WTC11 (cell line): Measurements from ENCODE around the gene GLI2. TPM values are rescaled to one million over a fixed set of nuclear protein-coding genes. Genes with fewer than 3 reads are reported as not detected.

Experiments used
- ATAC-seq: fragments of 200-7000 bp; cut with Tn5 transposase; 2 replicates; pipeline ENCODE4 v1.10.0; 2021; ENCODE audit warnings: mild to moderate bottlenecking, moderate library complexity
- CTCF ChIA-PET: fragments of 300-600 bp; sonication (Branson Sonifier 250); formaldehyde crosslinking; loops from one replicate; lab custom pipeline; 2021; ENCODE audit warnings: antibody characterized with exemption; lab: Charles Lee
- POLR2A ChIA-PET: fragments of 350-600 bp; sonication (Branson Sonifier 250); formaldehyde crosslinking; loops from one replicate; lab custom pipeline; 2021; ENCODE audit warnings: antibody characterized with exemption; lab: Charles Lee
- DNase-seq: peaks from one replicate; pipeline ENCODE4 v3.0.0; 2021; ENCODE audit warnings: low spot score
- H3K27ac Mint-ChIP-seq: 2 replicates; pipeline ENCODE4 v1.8.0; 2021; ENCODE audit warnings: mixed read lengths
- H3K27me3 Mint-ChIP-seq: 2 replicates; pipeline ENCODE4 v1.8.0; 2021; ENCODE audit warnings: low read depth, mild to moderate bottlenecking, moderate library complexity, mixed read lengths
- H3K36me3 Mint-ChIP-seq: 2 replicates; pipeline ENCODE4 v1.8.0; 2021; ENCODE audit warnings: mixed read lengths
- H3K4me1 Mint-ChIP-seq: 2 replicates; pipeline ENCODE4 v1.8.0; 2022; ENCODE audit warnings: mixed read lengths
- H3K4me3 Mint-ChIP-seq: 2 replicates; pipeline ENCODE4 v1.8.0; 2021; ENCODE audit warnings: mild to moderate bottlenecking, moderate library complexity, mixed read lengths
- H3K9me3 Mint-ChIP-seq: 2 replicates; pipeline ENCODE4 v1.8.0; 2021; ENCODE audit warnings: mixed read lengths
- ATF1 ChIP-seq: sonication (generic); formaldehyde crosslinking; IDR thresholded peaks from 2 replicates; pipeline ENCODE4 v1.8.1; 2023; ENCODE audit warnings: mild to moderate bottlenecking, moderate library complexity, missing genetic modification reagents
- ATF2 ChIP-seq: sonication (generic); formaldehyde crosslinking; IDR thresholded peaks from 2 replicates; pipeline ENCODE4 v1.8.1; 2022; ENCODE audit warnings: low read depth, missing genetic modification reagents, borderline replicate concordance
- CDX4 ChIP-seq: fragments of 250-450 bp; sonication (Bioruptor Pico); IDR thresholded peaks from 2 replicates; pipeline ENCODE4 v1.9.0; 2021; ENCODE audit warnings: moderate library complexity, mild to moderate bottlenecking, inconsistent platforms, borderline replicate concordance
- ERG ChIP-seq: fragments of 250-450 bp; sonication (Bioruptor Pico); IDR thresholded peaks from 2 replicates; pipeline ENCODE4 v1.8.0; 2021; ENCODE audit warnings: mild to moderate bottlenecking
- ETV6 ChIP-seq: sonication (generic); formaldehyde crosslinking; IDR thresholded peaks from 2 replicates; pipeline ENCODE4 v1.8.1; 2022; ENCODE audit warnings: mild to moderate bottlenecking, missing genetic modification reagents
- FOXP1 ChIP-seq: sonication (generic); formaldehyde crosslinking; IDR thresholded peaks from 2 replicates; pipeline ENCODE4 v1.8.0; 2022; ENCODE audit warnings: missing genetic modification reagents, mild to moderate bottlenecking, moderate library complexity, borderline replicate concordance
- GRHL2 ChIP-seq: fragments of 250-450 bp; sonication (Bioruptor Pico); IDR thresholded peaks from 2 replicates; pipeline ENCODE4 v1.8.0; 2022; ENCODE audit warnings: mild to moderate bottlenecking, moderate library complexity; ENCODE audit not compliant: insufficient replicate concordance, severe bottlenecking
- GTF2I ChIP-seq: fragments of 250-450 bp; sonication (Bioruptor Pico); conservative IDR thresholded peaks from 2 replicates; pipeline ENCODE4 v1.4.0; 2021; ENCODE audit warnings: mild to moderate bottlenecking
- OVOL2 ChIP-seq: fragments of 250-450 bp; sonication (Bioruptor Pico); IDR thresholded peaks from 2 replicates; pipeline ENCODE4 v1.9.0; 2021; ENCODE audit warnings: mild to moderate bottlenecking, borderline replicate concordance
- PRDM15 ChIP-seq: sonication (generic); formaldehyde crosslinking; IDR thresholded peaks from 2 replicates; pipeline ENCODE4 v1.8.0; 2022; ENCODE audit warnings: missing genetic modification reagents
- ZMAT4 ChIP-seq: fragments of 250-450 bp; sonication (Bioruptor Pico); IDR thresholded peaks from 2 replicates; pipeline ENCODE4 v1.9.0; 2021; ENCODE audit warnings: mild to moderate bottlenecking
- ZNF138 ChIP-seq: sonication (generic); formaldehyde crosslinking; conservative IDR thresholded peaks from 2 replicates; pipeline ENCODE4 v1.8.1; 2022; ENCODE audit warnings: mild to moderate bottlenecking, moderate library complexity, missing genetic modification reagents
- ZNF232 ChIP-seq: sonication (generic); formaldehyde crosslinking; IDR thresholded peaks from 2 replicates; pipeline ENCODE4 v1.8.0; 2022; ENCODE audit warnings: mild to moderate bottlenecking, missing genetic modification reagents
- ZNF281 ChIP-seq: sonication (generic); formaldehyde crosslinking; IDR thresholded peaks from 2 replicates; pipeline ENCODE4 v1.8.0; 2023; ENCODE audit warnings: mild to moderate bottlenecking, missing genetic modification reagents
- ZNF317 ChIP-seq: sonication (generic); formaldehyde crosslinking; IDR thresholded peaks from 2 replicates; pipeline ENCODE4 v1.8.1; 2023; ENCODE audit warnings: low read depth, mild to moderate bottlenecking, moderate library complexity, missing genetic modification reagents, borderline replicate concordance
- ZNF532 ChIP-seq: fragments of 250-450 bp; sonication (Bioruptor Pico); IDR thresholded peaks from 2 replicates; pipeline ENCODE4 v1.9.0; 2021; ENCODE audit warnings: mild to moderate bottlenecking, borderline replicate concordance
- ZNF671 ChIP-seq: fragments of 250-450 bp; sonication (Bioruptor Pico); IDR thresholded peaks from 2 replicates; pipeline ENCODE4 v1.8.0; 2021; ENCODE audit warnings: mild to moderate bottlenecking
- ZSCAN18 ChIP-seq: fragments of 250-450 bp; sonication (Bioruptor Pico); IDR thresholded peaks from 2 replicates; pipeline ENCODE4 v2.1.2; 2022; ENCODE audit warnings: mild to moderate bottlenecking, moderate library complexity
- total RNA-seq: library from RNA; stranded (reverse); gene quantifications from 3 replicates; pipeline ENCODE4 v1.2.3, GENCODE V29; 2021

GLI2 gene
- total RNA-seq, 1 experiment from 2014 or later, result 60.9 TPM

- Mint-ChIP-seq H3K27ac (no peak overlapping the region), H3K27me3 (no peaks in the 10 kb centered on the region), H3K9me3 (no peaks in the 10 kb centered on the region), H3K4me1 (peaks cover 75% of the 10 kb centered on the region), H3K4me3 (no peak overlapping the region), H3K36me3 (no peaks in the 10 kb centered on the region)
- POLR2A ChIA-PET, result no interaction called here
- TF ChIP-seq ZNF671 (CRISPR knock-in tag) (no peak), ZNF317 (no peak), ZMAT4 (CRISPR knock-in tag) (no peak), ZNF138 (CRISPR knock-in tag) (no peak), ZSCAN18 (CRISPR knock-in tag) (no peak), GRHL2 (CRISPR knock-in tag) (no peak), ZNF281 (CRISPR knock-in tag) (no peak), PRDM15 (CRISPR knock-in tag) (no peak), CDX4 (CRISPR knock-in tag) (no peak), ATF2 (no peak), GTF2I (no peak), ZNF232 (no peak), ETV6 (CRISPR knock-in tag) (no peak), OVOL2 (CRISPR knock-in tag) (no peak), ATF1 (CRISPR knock-in tag) (no peak), FOXP1 (CRISPR knock-in tag) (no peak), ZNF532 (CRISPR knock-in tag) (no peak), ERG (CRISPR knock-in tag) (no peak)
- DNase-seq, result no peak
- no peak for ATAC-seq
- CTCF ChIA-PET, result no interaction called here
Observed at GRCh38 chr2:120763931-120764330, 28.3 kb downstream of the GLI2 start.
